B cell (primary cell): Measurements from ENCODE around the gene LRRC32.

Experiments used
- CTCF ChIP-seq: fragments of 200-600 bp; IDR thresholded peaks from one replicate; pipeline ENCODE4 v1.8.0; 2022; ENCODE audit warnings: antibody characterized with exemption, mild to moderate bottlenecking
- EZH2 ChIP-seq: IDR thresholded peaks from 2 replicates; pipeline ENCODE4 v1.6.1; 2012; ENCODE audit warnings: borderline replicate concordance, low read depth, mild to moderate bottlenecking, moderate library complexity, low read length; ENCODE audit not compliant: insufficient read depth, poor library complexity, severe bottlenecking

DNA sequence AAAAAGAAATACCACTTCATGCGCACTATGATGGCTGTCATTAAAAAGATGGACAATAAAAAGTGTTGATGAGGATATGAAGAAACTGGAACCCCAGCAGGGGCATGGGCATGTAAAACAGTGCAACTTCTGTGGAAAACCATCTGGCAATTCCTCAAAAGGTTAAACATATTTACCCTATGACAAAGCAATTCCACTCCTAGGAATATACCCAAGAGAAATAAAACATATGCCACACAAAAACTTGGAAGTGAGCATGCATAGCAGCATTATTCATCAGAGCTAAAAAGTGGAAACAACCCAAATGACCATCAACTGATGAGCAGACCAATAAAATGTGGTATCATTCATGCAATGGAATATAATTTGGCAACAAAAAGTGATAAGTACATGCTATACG is 50.1 kb downstream of the LRRC32 start:
- TF ChIP-seq CTCF: no peak
- TF ChIP-seq EZH2: no peak
